Subcutaneous adipose tissue (tissue), 4 donors: ENCODE measurements around the gene FNDC3A. TPM values are rescaled to one million over a fixed set of nuclear protein-coding genes. Genes with fewer than 3 reads are reported as not detected.

ENCODE experiments used
- CTCF ChIP-seq: fragments of 450-650 bp; IDR thresholded peaks from one replicate; pipeline ENCODE4 v1.5.1; 2016; ENCODE audit warnings: low read depth, mild to moderate bottlenecking, control low read depth, antibody characterized with exemption, moderate library complexity
- total RNA-seq, 4 donors: library from RNA; depleted of rRNA; stranded (reverse); fragments of >200 nt; gene quantifications; one replicate each; pipeline ENCODE4 v1.1.0, GENCODE V29; 2016

FNDC3A gene
- total RNA-seq, 4 donors from 2014 or later, result 30.1 to 61.2 (median 47.2) TPM

- no peak for TF ChIP-seq CTCF
These were observed 13.4 kb upstream of the FNDC3A start for GRCh38 chr13:48962281-48962680.

GRCh38 chr13:48965736-48966135 lies 10.0 kb upstream of the FNDC3A start:
- TF ChIP-seq CTCF, result no peak

GRCh38 chr13:48969685-48970084 lies 6.0 kb upstream of the FNDC3A start:
- no peak for TF ChIP-seq CTCF

GRCh38 chr13:48973845-48974431 lies 1.8 kb upstream of the FNDC3A start:
- no peak for TF ChIP-seq CTCF

- no peak for TF ChIP-seq CTCF
These were observed 434 bp upstream of the FNDC3A start for GRCh38 chr13:48975101-48975855.

GRCh38 chr13:48976576-48977285 lies 1.0 kb downstream of the FNDC3A start:
- no peak for TF ChIP-seq CTCF

- TF ChIP-seq CTCF, result no peak
These were observed 1.5 kb downstream of the FNDC3A start for GRCh38 chr13:48977286-48977625.
